ENCODE data around the gene SLC35F4.

Gene SLC35F4

DNA sequence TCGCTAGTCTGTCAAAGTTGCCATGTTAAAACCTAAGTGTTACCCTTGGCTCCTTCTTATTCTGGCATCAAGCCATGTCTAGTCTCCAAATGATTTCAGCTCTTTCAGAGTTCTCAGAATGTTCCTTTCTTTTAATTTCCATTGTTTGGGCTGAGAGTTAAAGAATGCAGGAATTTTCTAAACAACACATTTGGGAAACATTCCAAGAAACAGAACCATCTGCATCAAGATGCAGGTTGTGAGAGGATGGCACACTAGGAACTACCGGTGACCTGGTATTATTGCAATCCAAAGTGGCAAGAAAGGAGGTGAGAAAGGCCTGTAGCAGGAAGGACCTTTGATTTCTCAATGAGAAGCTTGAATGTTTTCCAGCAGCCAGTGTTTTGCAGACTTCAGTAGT, 30.1 kb downstream of the SLC35F4 start:
- Histone ChIP-seq H3K27me3 (ENCODE audit: insufficient read depth, insufficient read length) (no peaks in the 10 kb centered on the region), H3K36me3 (ENCODE audit: insufficient read depth, insufficient read length, low read length) (no peaks in the 10 kb centered on the region), H3K4me3 (ENCODE audit: insufficient read length, low read depth) (no peak overlapping the region), H3K4me1 (ENCODE audit: insufficient read depth, insufficient read length) (no peaks in the 10 kb centered on the region), H3K9ac (ENCODE audit: insufficient read length, low read depth) (no peak overlapping the region), H3K9me3 (ENCODE audit: insufficient read depth, low read length) (no peaks in the 10 kb centered on the region)
- DNase-seq (ENCODE audit: low read depth, low spot score), result no peak
- TF ChIP-seq ZNF274 (IDR thresholded peaks at IDR 0.05; ENCODE audit: low read depth, low read length), result no peak
- TF ChIP-seq YY1 (IDR thresholded peaks at IDR 0.05; ENCODE audit: insufficient read depth, insufficient read length), result no peak
- TF ChIP-seq SUZ12 (IDR thresholded peaks at IDR 0.05; ENCODE audit: extremely low read depth, insufficient read depth, insufficient read length), result no peak

DNA sequence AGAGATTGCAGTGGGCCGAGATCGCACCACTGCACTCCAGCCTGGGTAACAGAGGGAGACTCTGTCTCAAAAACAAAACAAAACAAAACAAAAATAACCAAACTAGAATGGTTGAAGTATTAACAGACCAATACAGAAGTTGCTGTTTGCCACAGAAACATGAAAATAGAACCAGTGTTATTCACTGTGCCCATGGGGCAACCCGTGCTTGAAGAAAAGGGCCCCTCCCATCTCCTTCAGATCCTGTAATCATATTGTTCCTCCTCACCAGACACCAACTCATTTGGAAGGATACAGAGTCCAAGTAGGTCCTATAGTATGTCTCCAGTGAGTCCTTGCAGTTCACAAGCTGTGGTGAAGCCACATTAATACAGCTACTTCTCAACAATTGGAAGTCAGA, 30.9 kb downstream of the SLC35F4 start:
- Histone ChIP-seq H3K9me3 (ENCODE audit: insufficient read depth, low read length) (no peaks in the 10 kb centered on the region; the same call in 1 of the 2 replicates), H3K36me3 (ENCODE audit: insufficient read depth, insufficient read length, low read length) (no peaks in the 10 kb centered on the region), H3K27me3 (ENCODE audit: insufficient read depth, insufficient read length) (no peaks in the 10 kb centered on the region), H3K4me1 (ENCODE audit: insufficient read depth, insufficient read length) (no peaks in the 10 kb centered on the region), H3K9ac (ENCODE audit: insufficient read length, low read depth) (no peak overlapping the region), H3K4me3 (ENCODE audit: insufficient read length, low read depth) (no peak overlapping the region)
- DNase-seq (ENCODE audit: low read depth, low spot score), result no peak
- no peak for TF ChIP-seq YY1 (IDR thresholded peaks at IDR 0.05; ENCODE audit: insufficient read depth, insufficient read length)
- TF ChIP-seq SUZ12 (IDR thresholded peaks at IDR 0.05; ENCODE audit: extremely low read depth, insufficient read depth, insufficient read length), result no peak
- TF ChIP-seq ZNF274 (IDR thresholded peaks at IDR 0.05; ENCODE audit: low read depth, low read length), result no peak

DNA sequence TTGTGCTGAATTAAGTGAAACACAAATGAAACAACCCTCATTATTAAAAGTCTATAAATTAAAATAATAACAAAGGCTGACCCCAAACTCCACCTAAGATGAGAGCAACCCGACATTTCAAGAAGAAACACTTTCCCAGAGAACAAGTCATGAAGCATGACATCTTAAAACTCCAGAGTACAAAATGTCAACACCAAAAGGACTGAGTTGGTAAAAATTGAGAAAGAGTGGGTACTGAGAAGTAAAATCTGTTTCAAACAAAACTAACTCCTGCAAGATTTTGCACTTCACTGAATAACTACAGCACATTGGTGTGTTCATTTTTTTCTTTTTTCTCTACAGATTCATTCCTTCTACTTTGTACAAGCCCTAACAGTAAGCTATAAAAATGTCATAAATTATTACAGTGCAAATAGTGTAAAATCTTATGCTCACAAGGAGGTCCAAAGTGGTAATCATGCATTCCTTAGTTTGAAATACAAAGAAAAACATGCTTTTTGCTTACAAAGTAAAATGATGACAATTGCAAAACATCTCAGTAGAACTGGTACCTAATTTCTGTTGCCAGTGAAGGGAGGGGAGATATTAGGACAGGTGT, 31.8 kb downstream of the SLC35F4 start:
- no peaks in the 10 kb centered on the region; the same call in 1 of the 2 replicates for H3K9me3 ChIP-seq (ENCODE audit: insufficient read depth, low read length)
- no peak for DNase-seq (ENCODE audit: low read depth, low spot score)
- TF ChIP-seq SUZ12 (IDR thresholded peaks at IDR 0.05; ENCODE audit: extremely low read depth, insufficient read depth, insufficient read length), result no peak
- TF ChIP-seq ZNF274 (IDR thresholded peaks at IDR 0.05; ENCODE audit: low read depth, low read length), result no peak
- TF ChIP-seq YY1 (IDR thresholded peaks at IDR 0.05; ENCODE audit: insufficient read depth, insufficient read length), result no peak
- H3K36me3 ChIP-seq (ENCODE audit: insufficient read depth, insufficient read length, low read length), result no peaks in the 10 kb centered on the region
- H3K27me3 ChIP-seq (ENCODE audit: insufficient read depth, insufficient read length), result no peaks in the 10 kb centered on the region
- H3K4me3 ChIP-seq (ENCODE audit: insufficient read length, low read depth), result no peak overlapping the region
- H3K9ac ChIP-seq (ENCODE audit: insufficient read length, low read depth), result no peak overlapping the region
- H3K4me1 ChIP-seq (ENCODE audit: insufficient read depth, insufficient read length), result no peaks in the 10 kb centered on the region

DNA sequence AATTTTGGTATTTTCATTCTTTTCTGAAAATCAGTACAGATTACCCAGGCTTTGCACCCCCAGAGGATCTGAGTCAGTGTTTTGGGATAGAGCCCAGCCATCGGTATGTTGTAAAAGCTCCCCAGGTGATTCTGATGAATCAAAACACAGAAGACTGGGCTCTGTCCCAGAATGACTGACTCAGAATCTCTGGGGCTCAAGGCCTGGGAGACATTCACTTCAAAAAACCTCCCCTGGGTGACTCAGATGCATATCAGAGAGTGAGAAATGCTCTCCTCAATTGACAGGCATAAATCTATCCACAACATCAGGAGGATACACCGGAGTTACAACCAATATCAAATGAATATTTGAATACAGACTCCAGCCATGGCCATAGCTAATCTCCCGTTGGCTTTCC, 32.6 kb downstream of the SLC35F4 start:
- no peaks in the 10 kb centered on the region; the same call in 1 of the 2 replicates for H3K9me3 ChIP-seq (ENCODE audit: insufficient read depth, low read length)
- no peaks in the 10 kb centered on the region for H3K36me3 ChIP-seq (ENCODE audit: insufficient read depth, insufficient read length, low read length)
- H3K27me3 ChIP-seq (ENCODE audit: insufficient read depth, insufficient read length), result no peaks in the 10 kb centered on the region
- TF ChIP-seq SUZ12 (IDR thresholded peaks at IDR 0.05; ENCODE audit: extremely low read depth, insufficient read depth, insufficient read length), result no peak
- H3K4me3 ChIP-seq (ENCODE audit: insufficient read length, low read depth), result no peak overlapping the region
- DNase-seq (ENCODE audit: low read depth, low spot score), result peak; percentile 3
- no peaks in the 10 kb centered on the region for H3K4me1 ChIP-seq (ENCODE audit: insufficient read depth, insufficient read length)
- H3K9ac ChIP-seq (ENCODE audit: insufficient read length, low read depth), result no peak overlapping the region

DNA sequence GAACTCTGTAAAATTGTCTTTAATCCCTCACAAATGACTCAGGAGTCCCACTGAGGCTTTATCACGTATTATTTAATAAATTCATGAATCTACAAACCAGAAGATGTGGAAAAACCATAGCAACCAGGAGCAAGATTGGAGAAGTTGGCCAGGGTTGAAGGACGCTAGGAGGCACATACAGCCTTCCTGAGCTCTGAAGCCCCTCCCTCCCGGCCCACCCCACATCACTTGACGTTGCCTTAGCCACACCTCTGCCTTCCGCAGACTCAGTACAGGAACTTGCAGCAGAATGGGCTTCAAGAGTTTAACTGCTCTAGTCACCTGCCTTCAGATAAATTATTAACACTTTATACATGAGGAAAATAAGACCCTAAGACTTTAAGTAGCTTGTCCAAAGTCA, 33.9 kb downstream of the SLC35F4 start:
- peak; percentile 15 for DNase-seq (ENCODE audit: low read depth, low spot score)
- no peaks in the 10 kb centered on the region for H3K27me3 ChIP-seq (ENCODE audit: insufficient read depth, insufficient read length)
- no peak for TF ChIP-seq SUZ12 (IDR thresholded peaks at IDR 0.05; ENCODE audit: extremely low read depth, insufficient read depth, insufficient read length)
- TF ChIP-seq YY1 (IDR thresholded peaks at IDR 0.05; ENCODE audit: insufficient read depth, insufficient read length), result no peak
- TF ChIP-seq ZNF274 (IDR thresholded peaks at IDR 0.05; ENCODE audit: low read depth, low read length), result no peak
- H3K9ac ChIP-seq (ENCODE audit: insufficient read length, low read depth), result no peak overlapping the region
- H3K36me3 ChIP-seq (ENCODE audit: insufficient read depth, insufficient read length, low read length), result no peaks in the 10 kb centered on the region
- no peaks in the 10 kb centered on the region for H3K4me1 ChIP-seq (ENCODE audit: insufficient read depth, insufficient read length)
- H3K4me3 ChIP-seq (ENCODE audit: insufficient read length, low read depth), result no peak overlapping the region
- H3K9me3 ChIP-seq (ENCODE audit: insufficient read depth, low read length), result no peaks in the 10 kb centered on the region; the same call in 1 of the 2 replicates

DNA sequence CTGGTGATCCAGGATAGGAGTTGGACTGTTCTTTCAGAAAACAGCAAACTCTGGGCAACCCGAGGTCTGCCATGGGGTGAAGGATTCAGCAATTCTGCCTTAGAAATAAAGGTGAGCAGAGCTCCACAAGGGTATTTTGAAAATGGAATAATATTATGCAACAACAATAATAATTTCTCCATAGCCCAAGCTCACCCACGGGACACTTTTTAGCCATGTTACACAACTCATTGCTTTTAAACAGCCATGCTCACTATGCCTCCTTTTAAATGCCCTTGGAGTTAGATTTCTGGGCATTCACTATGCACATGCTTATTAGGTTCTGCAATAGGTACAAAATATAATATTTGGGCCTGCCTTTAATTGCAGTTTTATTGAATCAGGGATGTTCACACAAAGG, 37.2 kb downstream of the SLC35F4 start:
- Histone ChIP-seq H3K27me3 (ENCODE audit: insufficient read depth, insufficient read length) (no peaks in the 10 kb centered on the region), H3K9me3 (ENCODE audit: insufficient read depth, low read length) (no peaks in the 10 kb centered on the region; the same call in 1 of the 2 replicates), H3K36me3 (ENCODE audit: insufficient read depth, insufficient read length, low read length) (no peaks in the 10 kb centered on the region)

DNA sequence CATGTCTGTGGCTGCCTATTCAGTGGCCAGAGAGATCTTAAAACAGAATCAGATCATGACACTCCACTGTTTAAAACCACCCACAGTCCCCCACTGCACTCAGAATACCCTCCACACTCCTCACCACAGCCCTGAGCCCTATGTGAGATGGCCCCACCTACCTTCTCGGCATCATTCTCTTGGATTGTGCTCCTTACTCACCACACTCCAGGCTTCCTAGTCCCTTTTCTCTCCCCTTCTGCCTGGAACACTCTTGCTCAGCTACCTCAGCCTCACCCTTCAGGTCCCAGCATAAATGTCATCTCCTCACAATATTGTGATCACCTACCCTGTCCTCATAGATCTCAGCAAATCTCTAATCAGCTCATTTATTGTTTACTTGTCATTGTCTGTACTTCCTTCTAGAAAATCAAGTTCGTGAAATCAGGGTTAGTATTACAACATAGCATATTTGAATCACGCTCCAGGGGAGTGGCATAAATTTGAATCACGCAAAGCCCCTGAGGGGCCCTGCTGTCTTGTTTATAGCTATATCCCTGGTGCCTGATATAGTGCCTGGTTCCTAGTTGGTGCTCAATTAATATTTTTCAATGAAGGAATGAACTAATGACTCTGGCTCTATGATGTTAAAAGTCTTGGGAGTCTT, 42.8 kb downstream of the SLC35F4 start:
- TF ChIP-seq YY1 (IDR thresholded peaks at IDR 0.05; ENCODE audit: insufficient read depth, insufficient read length), result no peak
- no peak for TF ChIP-seq SUZ12 (IDR thresholded peaks at IDR 0.05; ENCODE audit: extremely low read depth, insufficient read depth, insufficient read length)
- TF ChIP-seq ZNF274 (IDR thresholded peaks at IDR 0.05; ENCODE audit: low read depth, low read length), result no peak
- H3K36me3 ChIP-seq (ENCODE audit: insufficient read depth, insufficient read length, low read length), result no peaks in the 10 kb centered on the region
- H3K4me1 ChIP-seq (ENCODE audit: insufficient read depth, insufficient read length), result no peaks in the 10 kb centered on the region
- no peaks in the 10 kb centered on the region for H3K27me3 ChIP-seq (ENCODE audit: insufficient read depth, insufficient read length)
- no peaks in the 10 kb centered on the region for H3K9me3 ChIP-seq (ENCODE audit: insufficient read depth, low read length)
- no peak for DNase-seq (ENCODE audit: low read depth, low spot score)
- no peak overlapping the region for H3K4me3 ChIP-seq (ENCODE audit: insufficient read length, low read depth)
- H3K9ac ChIP-seq (ENCODE audit: insufficient read length, low read depth), result no peak overlapping the region

More for the DNA sequence above, 37.2 kb downstream of the SLC35F4 start:
- TF ChIP-seq YY1 (IDR thresholded peaks at IDR 0.05; ENCODE audit: insufficient read depth, insufficient read length), result no peak
- TF ChIP-seq SUZ12 (IDR thresholded peaks at IDR 0.05; ENCODE audit: extremely low read depth, insufficient read depth, insufficient read length), result no peak
- TF ChIP-seq ZNF274 (IDR thresholded peaks at IDR 0.05; ENCODE audit: low read depth, low read length), result no peak
- Histone ChIP-seq H3K4me3 (ENCODE audit: insufficient read length, low read depth) (no peak overlapping the region), H3K4me1 (ENCODE audit: insufficient read depth, insufficient read length) (no peaks in the 10 kb centered on the region), H3K9ac (ENCODE audit: insufficient read length, low read depth) (no peak overlapping the region)
- DNase-seq (ENCODE audit: low read depth, low spot score), result no peak
